GM23338 (cell line): Measurements from ENCODE around the gene EEF2KMT. TPM values are rescaled to one million over a fixed set of nuclear protein-coding genes. Genes with fewer than 3 reads are reported as not detected.

Experiments
- ATAC-seq: fragments of 200-7000 bp; cut with Tn5 transposase; 3 replicates; pipeline ENCODE4 v1.9.1; 2020
- DNase-seq: peaks from one replicate; pipeline ENCODE4 v3.0.0-alpha.2; 2015; ENCODE audit warnings: low spot score
- H2AFZ ChIP-seq: fragments of 200-600 bp; sonication (generic); 2 replicates; pipeline ENCODE4 v1.8.0; 2016; ENCODE audit warnings: antibody characterized with exemption, mild to moderate bottlenecking, moderate library complexity
- H3F3A ChIP-seq: fragments of 200-600 bp; sonication (generic); replicated peaks from 2 replicates; pipeline ENCODE4 v1.8.0; 2017; ENCODE audit warnings: antibody characterized with exemption, mixed run types, low read depth
- H3K27ac ChIP-seq: fragments of 200-600 bp; sonication (generic); 2 replicates; pipeline ENCODE4 v1.6.1; 2016; ENCODE audit warnings: low read depth
- H3K27me3 ChIP-seq: fragments of 200-600 bp; sonication (generic); 2 replicates; pipeline ENCODE4 v1.8.0; 2016; ENCODE audit warnings: mild to moderate bottlenecking, mixed run types, moderate library complexity; ENCODE audit not compliant: insufficient read depth
- H3K36me3 ChIP-seq: fragments of 200-600 bp; sonication (generic); 2 replicates; pipeline ENCODE4 v1.8.0; 2016; ENCODE audit warnings: mild to moderate bottlenecking; ENCODE audit not compliant: insufficient read depth
- H3K4me1 ChIP-seq: fragments of 200-600 bp; sonication (generic); 2 replicates; pipeline ENCODE4 v1.8.0; 2016; ENCODE audit warnings: mild to moderate bottlenecking, moderate library complexity; ENCODE audit not compliant: insufficient read depth
- H3K4me2 ChIP-seq: fragments of 200-600 bp; sonication (generic); 2 replicates; pipeline ENCODE4 v1.7.1; 2017; ENCODE audit warnings: mixed run types
- H3K4me3 ChIP-seq: fragments of 200-600 bp; sonication (generic); 2 replicates; pipeline ENCODE4 v1.6.1; 2016; ENCODE audit warnings: mixed run types
- H3K79me2 ChIP-seq: fragments of 200-600 bp; sonication (generic); replicated peaks from 2 replicates; pipeline ENCODE4 v1.8.0; 2017; ENCODE audit warnings: mild to moderate bottlenecking; ENCODE audit not compliant: insufficient read depth
- H3K9me2 ChIP-seq: fragments of 200-600 bp; sonication (generic); 2 replicates; pipeline ENCODE4 v1.8.0; 2017; ENCODE audit not compliant: insufficient read depth
- H4K20me1 ChIP-seq: fragments of 200-600 bp; sonication (generic); replicated peaks from 2 replicates; pipeline ENCODE4 v1.8.0; 2017; ENCODE audit warnings: mild to moderate bottlenecking; ENCODE audit not compliant: insufficient read depth
- H3K27ac Mint-ChIP-seq: 2 replicates; pipeline ENCODE4 v1.8.0; 2020; ENCODE audit warnings: inconsistent platforms, mild to moderate bottlenecking, moderate library complexity, mixed read lengths
- H3K27me3 Mint-ChIP-seq: 3 replicates; pipeline ENCODE4 v1.8.0; 2022; ENCODE audit warnings: low read depth, mild to moderate bottlenecking, moderate library complexity, mixed read lengths, inconsistent platforms; ENCODE audit not compliant: insufficient read depth, poor library complexity
- H3K36me3 Mint-ChIP-seq: 3 replicates; pipeline ENCODE4 v1.8.0; 2021; ENCODE audit warnings: low read depth, mild to moderate bottlenecking, inconsistent platforms, moderate library complexity, mixed read lengths
- H3K4me1 Mint-ChIP-seq: 3 replicates; pipeline ENCODE4 v1.8.0; 2020; ENCODE audit warnings: mild to moderate bottlenecking, inconsistent platforms, mixed read lengths
- H3K4me3 Mint-ChIP-seq: 3 replicates; pipeline ENCODE4 v1.8.0; 2021; ENCODE audit warnings: moderate library complexity, mild to moderate bottlenecking, inconsistent platforms, mixed read lengths
- H3K9me3 Mint-ChIP-seq: 3 replicates; pipeline ENCODE4 v1.8.0; 2020; ENCODE audit warnings: moderate library complexity, mild to moderate bottlenecking, inconsistent platforms, mixed read lengths
- CREB1 ChIP-seq: fragments of 250-450 bp; sonication (Bioruptor Pico); IDR thresholded peaks from 2 replicates; pipeline ENCODE4 v1.5.0; 2020; ENCODE audit warnings: low read depth, mild to moderate bottlenecking, moderate library complexity
- CTCF ChIP-seq, 2 experiments: fragments of 200-600 bp in 1 of 2; sonication (generic) in 1 of 2; conservative IDR thresholded peaks; 2 replicates each; pipeline versions ENCODE4 v1.5.1 to v1.6.1; 2016 to 2017; ENCODE audit warnings: antibody characterized with exemption in 2 of 2, low read depth in 2 of 2, mild to moderate bottlenecking in 2 of 2, moderate library complexity in 1 of 2
- ETS1 ChIP-seq: IDR thresholded peaks from 2 replicates; pipeline ENCODE4 v1.6.1; 2016; ENCODE audit warnings: antibody characterized with exemption
- EZH2 ChIP-seq: fragments of 200-600 bp; sonication (generic); IDR thresholded peaks from one replicate; pipeline ENCODE4 v1.8.0; 2017; ENCODE audit warnings: antibody characterized with exemption, mild to moderate bottlenecking, low read depth; ENCODE audit not compliant: unreplicated experiment
- EZH2phosphoT487 ChIP-seq: fragments of 200-600 bp; sonication (generic); IDR thresholded peaks from one replicate; pipeline ENCODE4 v1.8.1; 2018; ENCODE audit warnings: antibody characterized with exemption; ENCODE audit not compliant: unreplicated experiment
- JUNB ChIP-seq: IDR thresholded peaks from one replicate; pipeline ENCODE4 v1.6.1; 2016; ENCODE audit warnings: antibody characterized with exemption; ENCODE audit not compliant: unreplicated experiment
- NANOG ChIP-seq: IDR thresholded peaks from 2 replicates; pipeline ENCODE4 v1.6.1; 2016; ENCODE audit warnings: antibody characterized with exemption, borderline replicate concordance
- POLR2AphosphoS5 ChIP-seq: IDR thresholded peaks from 2 replicates; pipeline ENCODE4 v1.6.1; 2016; ENCODE audit warnings: antibody characterized with exemption, low read depth
- REST ChIP-seq: IDR thresholded peaks from one replicate; pipeline ENCODE4 v1.6.1; 2018; ENCODE audit warnings: antibody characterized with exemption; ENCODE audit not compliant: unreplicated experiment
- STAT1 ChIP-seq: IDR thresholded peaks from one replicate; pipeline ENCODE4 v1.6.1; 2016; ENCODE audit warnings: antibody characterized with exemption; ENCODE audit not compliant: unreplicated experiment
- ZNF114 ChIP-seq: fragments of 250-450 bp; sonication (Bioruptor Pico); IDR thresholded peaks from 2 replicates; pipeline ENCODE4 v1.5.0; 2020; ENCODE audit warnings: mild to moderate bottlenecking, moderate library complexity
- ZNF331 ChIP-seq: fragments of 250-450 bp; sonication (Bioruptor Pico); IDR thresholded peaks from 2 replicates; pipeline ENCODE4 v1.5.0; 2020; ENCODE audit warnings: low read depth, mild to moderate bottlenecking, moderate library complexity
- ZNF462 ChIP-seq: fragments of 250-450 bp; sonication (Bioruptor Pico); IDR thresholded peaks from 2 replicates; pipeline ENCODE4 v1.5.0; 2020; ENCODE audit warnings: mild to moderate bottlenecking, moderate library complexity
- polyA plus RNA-seq: library from polyadenylated mRNA; unstranded; fragments of >200 nt; fragmentation: Nextera tagmentation; extraction: Ambion mirVana; gene quantifications from 2 replicates; pipeline ENCODE4 v1.2.1, GENCODE V29; 2016
- total RNA-seq: library from RNA; depleted of rRNA; stranded (reverse); fragments of >200 nt; shearing (Covaris generic); gene quantifications from 2 replicates; pipeline ENCODE4 v1.2.3, GENCODE V29; 2014

EEF2KMT gene
- total and polyA plus RNA-seq, 2 experiments from 2014 or later: 24.0 to 37.1 TPM

GRCh38 chr16:5035909-5036227 is 61.7 kb downstream of the EEF2KMT start:
- peaks cover 39% of the 10 kb centered on the region for H3K4me1 Mint-ChIP-seq
- Histone ChIP-seq H4K20me1 (no peaks in the 10 kb centered on the region), H3K79me2 (no peaks in the 10 kb centered on the region; the same call in 1 of the 2 replicates), H3K36me3 (no peaks in the 10 kb centered on the region), H3K9me2 (no peaks in the 10 kb centered on the region), H3K4me3 (no peak overlapping the region; the same call in 1 of the 2 replicates), H2AFZ (no peak overlapping the region; the same call in 1 of the 2 replicates), H3K4me1 (peaks cover 32% of the 10 kb centered on the region), H3K27ac (peak overlapping the region; percentile 96), H3F3A (peaks cover 12% of the 10 kb centered on the region), H3K4me2 (peak overlapping the region; percentile 85; the same call in 1 of the 2 replicates), H3K27me3 (peaks cover 6% of the 10 kb centered on the region)
- TF ChIP-seq NANOG (no peak), REST (no peak), ZNF462 (no peak), EZH2 (no peak), JUNB (no peak), ZNF114 (CRISPR knock-in tag) (no peak), ETS1 (no peak), POLR2AphosphoS5 (no peak), ZNF331 (CRISPR knock-in tag) (no peak), CREB1 (CRISPR knock-in tag) (no peak), EZH2phosphoT487 (no peak), STAT1 (no peak), CTCF (conservative IDR thresholded peaks at IDR 0.05; ENCODE audit: low read depth in 2 of 2) (no peak)
- H3K9me3 Mint-ChIP-seq: no peaks in the 10 kb centered on the region
- no peaks in the 10 kb centered on the region; the same call in 2 of the 3 replicates for H3K36me3 Mint-ChIP-seq
- ATAC-seq (no peak), DNase-seq (no peak)
- H3K4me3 Mint-ChIP-seq: no peak overlapping the region; the same call in 2 of the 3 replicates
- H3K27me3 Mint-ChIP-seq: peaks cover 34% of the 10 kb centered on the region
- H3K27ac Mint-ChIP-seq: 0 out of 2 replicates have a peak overlapping the region, but pooled peaks have one; percentile 17
